GM12878 (cell line): ENCODE data around the gene RGP1.

Experiments
- CEBPB ChIP-seq, 2 experiments: fragments of 150-350 bp in 1 of 2; IDR thresholded peaks; 2 replicates each; pipeline ENCODE4 v1.6.1; 2012 to 2014; ENCODE audit warnings: low read depth in 2 of 2, low read length in 2 of 2, borderline replicate concordance in 1 of 2, inconsistent platforms in 1 of 2
- CTCF ChIP-seq, 3 experiments: IDR thresholded peaks in 2 of 3; conservative IDR thresholded peaks in 1 of 3; 2 replicates each; pipeline ENCODE4 v1.5.1; 2011; ENCODE audit warnings: low read depth in 3 of 3, low read length in 3 of 3, mild to moderate bottlenecking in 3 of 3, control low read depth in 2 of 3, moderate library complexity in 2 of 3, inconsistent platforms in 1 of 3, mixed read lengths in 1 of 3; ENCODE audit not compliant: control insufficient read depth in 2 of 3, insufficient read depth in 1 of 3; ENCODE audit errors: extremely low read depth in 1 of 3
- ELK1 ChIP-seq: IDR thresholded peaks from 2 replicates; pipeline ENCODE4 v1.6.1; 2012; ENCODE audit warnings: low read depth, low read length, improper control_type of control experiment
- MEF2A ChIP-seq: IDR thresholded peaks from 2 replicates; pipeline ENCODE4 v1.6.1; 2011; ENCODE audit warnings: low read depth, mild to moderate bottlenecking, low read length, moderate library complexity; ENCODE audit not compliant: insufficient read depth
- NFYB ChIP-seq: IDR thresholded peaks from 2 replicates; pipeline ENCODE4 v1.6.1; 2011; ENCODE audit warnings: low read depth, mild to moderate bottlenecking, low read length, improper control_type of control experiment, moderate library complexity; ENCODE audit not compliant: insufficient read depth
- NKRF ChIP-seq: fragments of 450-650 bp; conservative IDR thresholded peaks from 2 replicates; pipeline ENCODE4 v1.6.1; 2017; ENCODE audit warnings: mild to moderate bottlenecking, moderate library complexity
- POLR2A ChIP-seq: IDR thresholded peaks from 2 replicates; pipeline ENCODE4 v1.6.1; 2011; ENCODE audit warnings: low read depth, mild to moderate bottlenecking, low read length
- POLR2AphosphoS2 ChIP-seq: IDR thresholded peaks from 2 replicates; pipeline ENCODE4 v1.6.1; 2011; ENCODE audit warnings: low read depth, mild to moderate bottlenecking, low read length, improper control_type of control experiment, moderate library complexity
- POLR2AphosphoS5 ChIP-seq: IDR thresholded peaks from 2 replicates; pipeline ENCODE4 v1.6.1; 2011; ENCODE audit warnings: mild to moderate bottlenecking, low read length, inconsistent platforms
- RFX5 ChIP-seq: IDR thresholded peaks from 2 replicates; pipeline ENCODE4 v1.6.1; 2011; ENCODE audit warnings: low read depth, low read length, improper control_type of control experiment
- SUPT20H ChIP-seq: IDR thresholded peaks from 2 replicates; pipeline ENCODE4 v1.6.1; 2011; ENCODE audit warnings: low read depth, mild to moderate bottlenecking, low read length, moderate library complexity, borderline replicate concordance; ENCODE audit not compliant: control insufficient read depth
- TCF12 ChIP-seq: IDR thresholded peaks from 2 replicates; pipeline ENCODE4 v1.6.1; 2011; ENCODE audit warnings: low read depth, mild to moderate bottlenecking, low read length
- TF ChIP-seq, protein P1 (sequence below): fragments of 450-650 bp; IDR thresholded peaks from 2 replicates; pipeline ENCODE4 v1.6.1; 2017; ENCODE audit warnings: mild to moderate bottlenecking

DNA sequence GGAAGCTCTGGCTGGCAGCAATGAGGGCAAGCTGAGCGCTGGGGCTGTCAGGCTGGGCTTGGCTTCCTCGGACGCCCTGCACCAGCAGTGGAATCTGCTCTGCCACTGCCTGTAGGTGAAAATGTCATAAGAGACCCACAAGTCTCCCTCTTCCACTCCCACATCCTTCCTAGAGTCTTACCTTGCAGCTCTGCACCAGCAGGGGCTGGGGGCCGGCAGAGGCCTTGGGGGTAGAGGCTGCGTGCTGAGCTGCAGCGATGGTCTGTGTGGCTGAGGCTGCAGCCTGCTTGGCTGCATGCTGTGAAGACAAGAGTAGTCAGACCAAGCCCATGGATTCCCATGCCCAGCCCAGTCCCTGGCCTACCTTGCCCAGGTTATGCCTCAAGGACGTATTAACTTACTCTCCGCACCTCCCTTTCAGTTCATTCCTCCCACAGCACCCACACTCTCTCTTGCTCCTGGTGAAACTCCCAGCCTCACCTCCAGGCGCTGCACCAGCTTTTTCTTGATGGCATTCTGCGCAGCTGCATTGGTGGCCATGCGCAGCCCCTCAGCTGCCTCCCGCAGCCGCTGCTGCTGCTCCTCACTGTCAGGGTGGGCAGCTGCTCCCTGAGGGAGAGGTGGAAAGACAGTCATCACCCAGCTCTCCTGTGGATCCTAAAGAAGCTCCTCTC lies 34.4 kb upstream of the RGP1 start:
- TF ChIP-seq ELK1 (no peak), SUPT20H (no peak), POLR2AphosphoS2 (no peak), POLR2A (no peak; the same call in 1 of the 2 replicates), NKRF (no peak), MEF2A (no peak), TCF12 (no peak), POLR2AphosphoS5 (no peak), NFYB (no peak), CTCF (IDR thresholded peaks at IDR 0.05 in 2 of 3, conservative IDR thresholded peaks at IDR 0.05 in 1 of 3; ENCODE audit: control insufficient read depth in 2 of 3, extremely low read depth in 1 of 3, insufficient read depth in 1 of 3, low read depth in 3 of 3, low read length in 3 of 3) (no peak), RFX5 (no peak), CEBPB (IDR thresholded peaks at IDR 0.05; ENCODE audit: borderline replicate concordance in 1 of 2, low read depth in 2 of 2, low read length in 2 of 2) (no peak)
- TF ChIP-seq, protein P1, sequence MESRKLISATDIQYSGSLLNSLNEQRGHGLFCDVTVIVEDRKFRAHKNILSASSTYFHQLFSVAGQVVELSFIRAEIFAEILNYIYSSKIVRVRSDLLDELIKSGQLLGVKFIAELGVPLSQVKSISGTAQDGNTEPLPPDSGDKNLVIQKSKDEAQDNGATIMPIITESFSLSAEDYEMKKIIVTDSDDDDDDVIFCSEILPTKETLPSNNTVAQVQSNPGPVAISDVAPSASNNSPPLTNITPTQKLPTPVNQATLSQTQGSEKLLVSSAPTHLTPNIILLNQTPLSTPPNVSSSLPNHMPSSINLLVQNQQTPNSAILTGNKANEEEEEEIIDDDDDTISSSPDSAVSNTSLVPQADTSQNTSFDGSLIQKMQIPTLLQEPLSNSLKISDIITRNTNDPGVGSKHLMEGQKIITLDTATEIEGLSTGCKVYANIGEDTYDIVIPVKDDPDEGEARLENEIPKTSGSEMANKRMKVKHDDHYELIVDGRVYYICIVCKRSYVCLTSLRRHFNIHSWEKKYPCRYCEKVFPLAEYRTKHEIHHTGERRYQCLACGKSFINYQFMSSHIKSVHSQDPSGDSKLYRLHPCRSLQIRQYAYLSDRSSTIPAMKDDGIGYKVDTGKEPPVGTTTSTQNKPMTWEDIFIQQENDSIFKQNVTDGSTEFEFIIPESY = no peak
